ENCODE results near the gene CLDN24. TPM values are rescaled to one million over a fixed set of nuclear protein-coding genes. Genes with fewer than 3 reads are reported as not detected.

The CLDN24 gene
- total and polyA plus RNA-seq, 2 donors (not counting 3 experiments of a cell fraction or from before 2014, with no cell fraction given) = not detected

GRCh38 chr4:183352546-183352945 lies 30.3 kb upstream of the CLDN24 start:
- ChIA-PET POLR2A (no interaction called here), CTCF (interaction anchor here (0.7 kb wide), 1 partner anchor 9 kb away, joined by 3 read pairs; no protein-coding TSS in a partner anchor)
- H3K9me3 ChIP-seq (replicated peaks; ENCODE audit: control insufficient read depth, insufficient read depth, low read length) = no peaks in the 10 kb centered on the region
- intact Hi-C loops (cut with micrococcal nuclease) = no loop called here
- BruUV-seq (replicated peaks) = no TSS peak
- no peak overlapping the region for H3K4me2 ChIP-seq (ENCODE audit: insufficient read depth, low read length)
- DNase-seq (ENCODE audit: low read depth, low spot score) = no peak
- no peaks in the 10 kb centered on the region for H3K9me1 ChIP-seq (replicated peaks; ENCODE audit: control insufficient read depth, extremely low read depth, insufficient read depth, low read length)
- no peak overlapping the region for H2AFZ ChIP-seq (ENCODE audit: low read depth, low read length)
- no peak overlapping the region for H3K9ac ChIP-seq (replicated peaks; ENCODE audit: extremely low read depth, insufficient read depth, low read length)
- no peak overlapping the region for H3K4me3 ChIP-seq (replicated peaks in 1 of 3; ENCODE audit: insufficient read depth in 1 of 3, low read depth in 1 of 3, low read length in 3 of 3)
- peaks cover 22% of the 10 kb centered on the region for H3K4me1 ChIP-seq (ENCODE audit: control insufficient read depth, extremely low read depth, insufficient read depth, low read length)
- H3K36me3 ChIP-seq (ENCODE audit: control insufficient read depth in 2 of 2, extremely low read depth in 1 of 2, insufficient read depth in 2 of 2, low read length in 2 of 2) = no peaks in the 10 kb centered on the region
- no peak for FAIRE-seq
- dilution Hi-C loops (cut with MboI; ENCODE audit: extremely low pct_ligation_motif_present, low sequenced_read_pairs) = no loop called here
- H3K79me2 ChIP-seq (ENCODE audit: control insufficient read depth, insufficient read depth, low read length) = no peaks in the 10 kb centered on the region
- H3K27me3 ChIP-seq (ENCODE audit: control insufficient read depth in 2 of 2, insufficient read depth in 2 of 2, low read length in 2 of 2) = peaks cover 0 to 2% of the 10 kb centered on the region in 2 experiments
- no peaks in the 10 kb centered on the region for H4K20me1 ChIP-seq (replicated peaks; ENCODE audit: control insufficient read depth, extremely low read depth, insufficient read depth, low read length)
- TF ChIP-seq POLR2A (IDR thresholded peaks at IDR 0.05; ENCODE audit: low read depth, low read length) = no peak
- TF ChIP-seq MAX (IDR thresholded peaks at IDR 0.05; ENCODE audit: insufficient read depth, insufficient read length) = no peak
- TF ChIP-seq GATA2 (IDR thresholded peaks at IDR 0.05; ENCODE audit: insufficient read depth, insufficient read length, low read depth, low read length) = no peak
- TF ChIP-seq MYC (IDR thresholded peaks at IDR 0.05; ENCODE audit: low read depth, low read length) = no peak
- no peak for TF ChIP-seq EZH2 (IDR thresholded peaks at IDR 0.05; ENCODE audit: borderline replicate concordance, low read depth, low read length, severe bottlenecking)
- no peak for TF ChIP-seq JUN (IDR thresholded peaks at IDR 0.05; ENCODE audit: borderline replicate concordance, insufficient read depth, insufficient read length, low read depth)
- no peak for TF ChIP-seq POLR2AphosphoS5 (IDR thresholded peaks at IDR 0.05; ENCODE audit: insufficient read depth, low read depth, low read length)
- TF ChIP-seq CTCF (IDR thresholded peaks at IDR 0.05; ENCODE audit: extremely low read depth in 1 of 2, insufficient read depth in 1 of 2, low read depth in 1 of 2, low read length in 2 of 2) = no peak
- TF ChIP-seq FOS (IDR thresholded peaks at IDR 0.05; ENCODE audit: borderline replicate concordance, insufficient read depth, low read length) = no peak
- no peak overlapping the region for H3K27ac ChIP-seq (ENCODE audit: insufficient read depth, low read depth, low read length)
